Tibial nerve (tissue), 4 donors: ENCODE data around the gene ZNF554. TPM values are rescaled to one million over a fixed set of nuclear protein-coding genes. Genes with fewer than 3 reads are reported as not detected.

ENCODE experiments used
- DNase-seq, 2 donors: peaks; one replicate each; pipeline ENCODE4 v3.0.0-alpha.2; 2019; ENCODE audit warnings: low spot score in 2 of 2
- H3K27ac ChIP-seq, 4 donors: fragments of 200-600 bp; sonication (generic) in 3 of 4; one replicate each; pipeline ENCODE4 v1.5.1; 2017 to 2019; ENCODE audit warnings: mild to moderate bottlenecking in 1 of 4
- H3K27me3 ChIP-seq, 2 donors: fragments of 200-600 bp; sonication (generic) in 1 of 2; one replicate each; pipeline versions ENCODE4 v1.5.1 to v1.6.0; 2017 to 2019
- H3K36me3 ChIP-seq, 3 donors: fragments of 200-600 bp; sonication (generic); one replicate each; pipeline ENCODE4 v1.5.1; 2018 to 2019
- H3K4me1 ChIP-seq, 4 donors: fragments of 200-600 bp; sonication (generic) in 3 of 4; one replicate each; pipeline ENCODE4 v1.5.1; 2017 to 2019
- H3K4me3 ChIP-seq, 4 donors: fragments of 200-600 bp; sonication (generic) in 3 of 4; one replicate each; pipeline ENCODE4 v1.5.1; 2017 to 2019; ENCODE audit warnings: mild to moderate bottlenecking in 1 of 4, moderate library complexity in 1 of 4
- H3K9me3 ChIP-seq, 4 donors: fragments of 200-600 bp; sonication (generic) in 3 of 4; one replicate each; pipeline ENCODE4 v1.5.1; 2017 to 2019
- EP300 ChIP-seq, 2 donors: sonication (generic); formaldehyde crosslinking; IDR thresholded peaks; one replicate each; pipeline ENCODE4 v1.6.1; 2017; ENCODE audit warnings: antibody characterized with exemption in 2 of 2, mild to moderate bottlenecking in 1 of 2
- POLR2A ChIP-seq, 2 donors: fragments of 450-650 bp; IDR thresholded peaks; one replicate each; pipeline ENCODE4 v1.6.1; 2017; ENCODE audit warnings: antibody characterized with exemption in 2 of 2, mild to moderate bottlenecking in 2 of 2, moderate library complexity in 2 of 2
- WGBS, 2 donors: methylation state at CpG; one replicate each; pipeline ENCODE4 v1.1.5; 2018; 5-methylcytosine and 5-hydroxymethylcytosine counted together
- total RNA-seq, 4 donors: library from RNA; depleted of rRNA; stranded (reverse); fragments of >200 nt; gene quantifications; one replicate each; pipeline ENCODE4 v1.1.0, GENCODE V29; 2016
- TF ChIP-seq, protein P1 (sequence below), 5 experiments: fragments of 200-600 bp in 3 of 5; fragments of 450-650 bp in 2 of 5; sonication (generic) in 3 of 5; IDR thresholded peaks; one replicate each; pipeline ENCODE4 v1.5.1; 2016 to 2019; ENCODE audit warnings: antibody characterized with exemption in 5 of 5, mild to moderate bottlenecking in 3 of 5, moderate library complexity in 2 of 5

Gene ZNF554
- total RNA-seq, 4 donors from 2014 or later = 4.4 to 9.0 (median 6.7) TPM

DNA sequence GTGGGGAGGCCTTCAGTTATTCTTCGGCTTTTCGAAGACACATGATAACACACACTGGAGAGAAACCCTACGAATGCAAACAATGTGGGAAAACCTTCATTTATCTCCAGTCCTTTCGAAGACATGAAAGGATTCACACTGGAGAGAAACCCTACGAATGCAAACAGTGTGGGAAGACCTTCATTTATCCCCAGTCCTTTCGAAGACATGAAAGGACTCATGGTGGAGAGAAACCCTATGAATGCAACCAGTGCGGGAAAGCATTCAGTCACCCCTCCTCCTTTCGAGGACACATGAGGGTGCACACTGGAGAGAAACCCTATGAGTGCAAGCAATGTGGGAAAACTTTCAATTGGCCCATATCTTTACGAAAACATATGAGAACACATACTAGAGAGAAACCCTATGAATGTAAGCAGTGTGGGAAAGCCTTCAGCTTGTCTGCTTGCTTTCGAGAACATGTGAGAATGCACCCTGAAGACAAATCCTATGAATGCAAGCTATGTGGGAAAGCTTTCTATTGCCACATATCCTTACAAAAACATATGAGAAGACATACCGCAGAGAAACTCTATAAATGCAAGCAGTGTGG, 33.4 kb downstream of the ZNF554 start:
- Histone ChIP-seq H3K27me3 (no peaks in the 10 kb centered on the region), H3K36me3 (peaks cover 21 to 99% (median 30%) of the 10 kb centered on the region in 3 donors), H3K9me3 (peaks cover 0 to 100% (median 49%) of the 10 kb centered on the region in 4 donors), H3K4me1 (no peaks in the 10 kb centered on the region), H3K4me3 (no peak overlapping the region), H3K27ac (no peak overlapping the region)
- TF ChIP-seq EP300 (IDR thresholded peaks at IDR 0.05) (no peak), POLR2A (IDR thresholded peaks at IDR 0.05) (no peak)
- TF ChIP-seq, protein P1, sequence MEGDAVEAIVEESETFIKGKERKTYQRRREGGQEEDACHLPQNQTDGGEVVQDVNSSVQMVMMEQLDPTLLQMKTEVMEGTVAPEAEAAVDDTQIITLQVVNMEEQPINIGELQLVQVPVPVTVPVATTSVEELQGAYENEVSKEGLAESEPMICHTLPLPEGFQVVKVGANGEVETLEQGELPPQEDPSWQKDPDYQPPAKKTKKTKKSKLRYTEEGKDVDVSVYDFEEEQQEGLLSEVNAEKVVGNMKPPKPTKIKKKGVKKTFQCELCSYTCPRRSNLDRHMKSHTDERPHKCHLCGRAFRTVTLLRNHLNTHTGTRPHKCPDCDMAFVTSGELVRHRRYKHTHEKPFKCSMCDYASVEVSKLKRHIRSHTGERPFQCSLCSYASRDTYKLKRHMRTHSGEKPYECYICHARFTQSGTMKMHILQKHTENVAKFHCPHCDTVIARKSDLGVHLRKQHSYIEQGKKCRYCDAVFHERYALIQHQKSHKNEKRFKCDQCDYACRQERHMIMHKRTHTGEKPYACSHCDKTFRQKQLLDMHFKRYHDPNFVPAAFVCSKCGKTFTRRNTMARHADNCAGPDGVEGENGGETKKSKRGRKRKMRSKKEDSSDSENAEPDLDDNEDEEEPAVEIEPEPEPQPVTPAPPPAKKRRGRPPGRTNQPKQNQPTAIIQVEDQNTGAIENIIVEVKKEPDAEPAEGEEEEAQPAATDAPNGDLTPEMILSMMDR (IDR thresholded peaks at IDR 0.05) = no peak
- WGBS, 2 donors = 95 to 98% methylated on average over 11 of the region's 11 CpGs
- DNase-seq = no peak

DNA sequence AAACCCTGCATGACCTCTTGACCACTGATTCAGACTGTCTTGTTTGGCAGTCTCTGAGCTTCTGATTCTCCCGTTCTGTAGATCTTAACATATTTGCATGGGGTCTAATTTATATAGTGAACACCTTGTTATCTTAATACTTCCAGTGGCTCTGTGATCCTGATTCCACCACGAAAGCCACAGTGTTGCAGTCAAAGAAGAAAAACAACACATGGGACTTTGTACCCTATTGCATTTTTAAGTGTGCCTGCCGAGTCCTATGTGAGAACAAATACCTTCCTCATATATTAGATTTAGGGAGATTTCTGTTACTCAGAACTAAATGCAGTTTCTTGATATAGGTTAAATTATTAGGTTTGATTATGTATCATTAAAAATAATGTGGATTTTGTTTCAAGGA, 35.2 kb downstream of the ZNF554 start:
- peaks cover 21 to 96% (median 30%) of the 10 kb centered on the region in 3 donors for H3K36me3 ChIP-seq
- no peak overlapping the region for H3K27ac ChIP-seq
- 97 to 98% methylated on average over 3 of the region's 3 CpGs for WGBS, 2 donors
- TF ChIP-seq EP300 (IDR thresholded peaks at IDR 0.05) (no peak), POLR2A (IDR thresholded peaks at IDR 0.05) (no peak)
- TF ChIP-seq, protein P1 (IDR thresholded peaks at IDR 0.05) = no peak
- H3K4me1 ChIP-seq = no peaks in the 10 kb centered on the region
- no peak for DNase-seq
- H3K4me3 ChIP-seq = no peak overlapping the region
- no peaks in the 10 kb centered on the region for H3K27me3 ChIP-seq
- peaks cover 0 to 100% (median 45%) of the 10 kb centered on the region in 4 donors for H3K9me3 ChIP-seq

DNA sequence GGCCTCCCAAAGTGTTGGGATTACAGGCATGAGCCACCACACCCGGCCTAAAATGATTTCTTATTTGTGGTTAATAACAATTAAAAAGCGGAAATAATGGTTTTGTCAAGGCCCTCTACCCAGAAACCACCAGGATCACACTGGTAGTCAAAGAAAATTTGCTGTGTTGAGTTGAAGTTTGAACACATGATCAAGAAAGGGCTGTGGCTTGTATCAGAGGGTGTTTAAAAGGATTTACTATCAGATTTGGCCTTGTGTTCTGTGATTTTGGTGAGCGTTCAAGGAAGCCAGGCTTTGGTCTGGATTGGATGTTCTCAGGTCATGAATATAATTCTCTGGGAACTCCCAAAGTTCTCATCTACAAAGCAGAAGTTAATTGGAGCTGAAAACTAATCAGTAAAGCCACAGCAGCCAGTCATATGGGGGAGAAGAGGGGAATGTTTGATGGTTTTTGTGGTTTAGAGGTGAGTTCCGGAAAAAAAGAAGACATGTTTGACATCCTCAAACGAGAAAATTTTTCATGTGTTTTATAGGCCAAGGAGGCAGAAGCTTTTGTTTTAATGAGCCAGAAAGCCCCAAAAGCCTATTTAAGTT, 36.9 kb downstream of the ZNF554 start:
- 94 to 97% methylated on average over 5 of the region's 5 CpGs for WGBS, 2 donors
- no peak for TF ChIP-seq POLR2A (IDR thresholded peaks at IDR 0.05)
- TF ChIP-seq EP300 (IDR thresholded peaks at IDR 0.05) = no peak
- TF ChIP-seq, protein P1 (IDR thresholded peaks at IDR 0.05) = no peak
- H3K9me3 ChIP-seq = peaks cover 0 to 95% (median 37%) of the 10 kb centered on the region in 4 donors
- H3K27me3 ChIP-seq = no peaks in the 10 kb centered on the region
- no peak for DNase-seq
- no peaks in the 10 kb centered on the region for H3K4me1 ChIP-seq
- H3K36me3 ChIP-seq = peaks cover 16 to 79% (median 20%) of the 10 kb centered on the region in 3 donors
- H3K4me3 ChIP-seq = no peak overlapping the region
- H3K27ac ChIP-seq = no peak overlapping the region

DNA sequence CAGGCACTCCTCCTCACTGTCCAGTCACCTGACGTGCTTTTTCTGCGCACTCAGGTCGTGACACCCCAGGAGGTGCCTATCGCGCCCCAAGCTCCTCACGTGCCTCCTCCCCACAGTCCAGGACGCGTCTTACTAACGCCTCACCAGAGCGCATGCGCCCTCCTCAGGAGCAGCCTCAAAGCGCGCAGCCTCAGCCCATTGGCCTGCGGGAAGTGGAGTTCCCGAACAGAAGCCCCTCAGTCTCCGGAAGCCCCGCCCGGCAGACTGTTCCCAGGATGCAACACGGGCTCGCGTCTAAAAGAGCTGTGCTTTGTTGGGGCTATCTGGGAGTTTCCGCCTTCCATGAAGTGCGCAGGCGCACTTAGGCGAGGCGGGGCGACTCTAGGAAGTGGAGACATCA, 39.2 kb downstream of the ZNF554 start:
- Histone ChIP-seq H3K27ac (no peak overlapping the region), H3K9me3 (peaks cover 0 to 84% (median 20%) of the 10 kb centered on the region in 4 donors), H3K4me3 (no peak overlapping the region), H3K36me3 (peaks cover 0 to 56% (median 0%) of the 10 kb centered on the region in 3 donors), H3K4me1 (no peaks in the 10 kb centered on the region), H3K27me3 (no peaks in the 10 kb centered on the region)
- TF ChIP-seq POLR2A (IDR thresholded peaks at IDR 0.05) (no peak), EP300 (IDR thresholded peaks at IDR 0.05) (no peak)
- TF ChIP-seq, protein P1 (IDR thresholded peaks at IDR 0.05) = no peak
- 74 to 77% methylated on average over 27 of the region's 27 CpGs for WGBS, 2 donors
- no peak for DNase-seq

DNA sequence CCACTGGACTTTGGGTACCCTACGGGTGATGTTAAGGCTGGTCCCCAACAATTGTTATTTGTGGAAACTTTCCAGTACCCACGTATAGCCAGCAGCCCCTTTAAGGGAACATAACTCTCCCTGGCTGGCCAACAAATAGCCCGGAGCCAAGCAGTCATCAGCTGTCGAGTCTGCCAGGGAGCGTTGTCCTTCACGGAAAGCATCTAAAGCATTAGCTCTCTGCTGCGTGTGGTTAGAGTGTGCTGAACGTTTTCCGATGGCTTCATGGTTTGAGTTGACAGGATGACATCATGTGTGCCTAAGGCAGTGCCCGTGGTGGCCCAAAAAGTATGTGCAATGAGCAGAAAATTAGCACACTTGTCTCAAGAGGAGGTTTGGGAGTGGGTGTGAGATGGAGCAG, 44.1 kb downstream of the ZNF554 start:
- Histone ChIP-seq H3K27me3 (no peaks in the 10 kb centered on the region), H3K36me3 (peaks cover 0 to 8% (median 0%) of the 10 kb centered on the region in 3 donors), H3K4me1 (peaks cover 0 to 5% (median 0%) of the 10 kb centered on the region in 4 donors), H3K27ac (no peak overlapping the region), H3K4me3 (no peak overlapping the region), H3K9me3 (peaks cover 0 to 35% (median 0%) of the 10 kb centered on the region in 4 donors)
- 74 to 81% methylated on average over 10 of the region's 10 CpGs for WGBS, 2 donors
- TF ChIP-seq, protein P1 (IDR thresholded peaks at IDR 0.05) = no peak
- TF ChIP-seq POLR2A (IDR thresholded peaks at IDR 0.05) = no peak
- TF ChIP-seq EP300 (IDR thresholded peaks at IDR 0.05) = no peak
- DNase-seq = no peak
